Sigmoid colon (tissue), 7 donors: ENCODE results near the gene PRKACB. TPM values are rescaled to one million over a fixed set of nuclear protein-coding genes. Genes with fewer than 3 reads are reported as not detected.

Source experiments
- DNase-seq: peaks from one replicate; pipeline ENCODE4 v3.0.0-alpha.2; 2019
- H3K27ac ChIP-seq, 4 donors: fragments of 200-600 bp; sonication (generic); one replicate each; pipeline ENCODE4 v1.5.1; 2016 to 2019; ENCODE audit warnings: mild to moderate bottlenecking in 1 of 4
- H3K27me3 ChIP-seq, 3 donors: fragments of 200-600 bp; sonication (generic); one replicate each; pipeline ENCODE4 v1.5.1; 2019; ENCODE audit warnings: mild to moderate bottlenecking in 1 of 3
- H3K36me3 ChIP-seq, 4 donors: fragments of 200-600 bp; sonication (generic); one replicate each; pipeline ENCODE4 v1.5.1; 2016 to 2019
- H3K4me1 ChIP-seq, 4 donors: fragments of 200-600 bp; sonication (generic); one replicate each; pipeline ENCODE4 v1.5.1; 2017 to 2019
- H3K4me3 ChIP-seq, 4 donors: fragments of 200-600 bp; sonication (generic); one replicate each; pipeline ENCODE4 v1.5.1; 2017 to 2019; ENCODE audit warnings: mild to moderate bottlenecking in 2 of 4, moderate library complexity in 1 of 4
- H3K9me3 ChIP-seq, 4 donors: fragments of 200-600 bp in 3 of 4; sonication (generic) in 3 of 4; one replicate each; pipeline versions ENCODE4 v1.5.1 to v1.6.1; 2013 to 2019
- CTCF ChIP-seq, 4 experiments: fragments of 450-650 bp in 3 of 4; fragments of 200-600 bp in 1 of 4; IDR thresholded peaks; one replicate each; pipeline ENCODE4 v1.5.1; 2016 to 2019; ENCODE audit warnings: antibody characterized with exemption in 4 of 4, mild to moderate bottlenecking in 3 of 4, moderate library complexity in 2 of 4
- EP300 ChIP-seq, 4 donors: sonication (generic); formaldehyde crosslinking; IDR thresholded peaks; one replicate each; pipeline ENCODE4 v1.6.1; 2017; ENCODE audit warnings: antibody characterized with exemption in 4 of 4
- POLR2A ChIP-seq, 2 donors: fragments of 450-650 bp; IDR thresholded peaks; one replicate each; pipeline ENCODE4 v1.6.1; 2016; ENCODE audit warnings: antibody characterized with exemption in 2 of 2, mild to moderate bottlenecking in 2 of 2, moderate library complexity in 2 of 2
- POLR2AphosphoS5 ChIP-seq, 4 donors: sonication (generic); formaldehyde crosslinking; IDR thresholded peaks; one replicate each; pipeline ENCODE4 v1.6.1; 2017; ENCODE audit warnings: antibody characterized with exemption in 4 of 4
- WGBS, 2 donors: extraction: QIAGEN DNeasy Blood & Tissue Kit; methylation state at CpG; one replicate each; pipeline ENCODE4 v1.1.7; 2013; 5-methylcytosine and 5-hydroxymethylcytosine counted together
- intact Hi-C: fragments of 100-400 bp; cut with DNase I; formaldehyde crosslinking; loops from one replicate; pipeline ENCODE4 v1.15.1; 2023
- polyA plus RNA-seq, 3 donors: library from polyadenylated mRNA; stranded (reverse); fragments of 200-250 nt; gene quantifications; one replicate each; pipeline ENCODE4 v1.2.3, GENCODE V29; 2013
- total RNA-seq, 4 donors: library from RNA; depleted of rRNA; stranded (reverse); fragments of >200 nt; gene quantifications; one replicate each; pipeline ENCODE4 v1.1.0, GENCODE V29; 2016
- donor health status: healthy with polysubstance abuse.
- donor health status: Bipolar disorder and iron deficiency.
- donor health status: healthy.

The PRKACB gene
- total and polyA plus RNA-seq, 7 donors, result 35.5 to 67.9 (median 55.6) TPM

- TF ChIP-seq POLR2A (IDR thresholded peaks at IDR 0.05), result no peak
- peak in 3 of 4 experiments; percentile 28 to 33 (median 32) for TF ChIP-seq CTCF (IDR thresholded peaks at IDR 0.05)
- no peaks in the 10 kb centered on the region for H3K4me1 ChIP-seq
- no peaks in the 10 kb centered on the region for H3K36me3 ChIP-seq
- no peak for DNase-seq
- H3K4me3 ChIP-seq, result no peak overlapping the region
- WGBS, 2 donors, result 24 to 61% methylated on average over 9 of the region's 9 CpGs
- no peak overlapping the region for H3K27ac ChIP-seq
- H3K9me3 ChIP-seq, result peaks cover 0 to 4% (median 0%) of the 10 kb centered on the region in 4 donors
- intact Hi-C loops, result loop anchor here (5.0 kb wide), 1 partner anchor 291 kb away; no protein-coding TSS in a partner anchor
- no peaks in the 10 kb centered on the region for H3K27me3 ChIP-seq
These were observed 2.7 kb upstream of the PRKACB start for GRCh38 chr1:84141182-84142003.

GRCh38 chr1:84145068-84145467 is 997 bp downstream of the PRKACB start:
- Histone ChIP-seq H3K27me3 (no peaks in the 10 kb centered on the region), H3K4me3 (no peak overlapping the region), H3K4me1 (no peaks in the 10 kb centered on the region), H3K27ac (no peak overlapping the region), H3K9me3 (no peaks in the 10 kb centered on the region), H3K36me3 (no peaks in the 10 kb centered on the region)
- WGBS, 2 donors, result 2 to 21% methylated on average over 2 of the region's 2 CpGs
- DNase-seq, result no peak
- intact Hi-C loops, result no loop called here
- TF ChIP-seq CTCF (IDR thresholded peaks at IDR 0.05) (no peak), EP300 (IDR thresholded peaks at IDR 0.05) (no peak), POLR2A (IDR thresholded peaks at IDR 0.05) (no peak), POLR2AphosphoS5 (IDR thresholded peaks at IDR 0.05) (no peak)

DNA sequence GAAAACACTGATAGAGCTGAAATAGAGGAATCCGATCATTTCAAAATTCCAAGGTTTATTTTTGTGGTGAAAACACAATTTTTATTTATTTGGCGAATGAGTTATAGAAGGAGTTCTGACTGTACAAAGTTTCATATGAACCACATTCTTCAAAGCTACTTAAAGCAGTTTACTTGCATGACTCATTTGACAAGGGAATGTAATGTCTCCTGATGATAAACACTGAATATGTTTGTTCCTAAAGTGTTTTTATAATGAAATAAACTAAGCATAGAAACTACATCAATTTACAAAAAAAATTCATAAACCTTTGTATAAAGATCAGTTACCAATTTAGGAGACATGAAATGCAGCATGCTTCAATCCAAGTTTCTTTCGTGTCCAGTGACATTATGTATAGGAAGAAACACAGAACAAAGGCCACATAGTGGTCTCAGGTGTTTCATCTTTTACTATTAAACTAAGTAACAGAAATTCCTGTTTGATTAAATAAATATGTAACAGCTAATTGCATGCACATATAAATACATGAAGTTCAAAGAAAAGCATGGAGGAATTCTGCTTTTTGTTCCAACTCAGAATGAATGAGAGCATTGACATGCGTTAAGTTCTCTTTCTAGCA is 2.5 kb downstream of the PRKACB start:
- Histone ChIP-seq H3K9me3 (no peaks in the 10 kb centered on the region), H3K4me1 (no peaks in the 10 kb centered on the region), H3K36me3 (no peaks in the 10 kb centered on the region), H3K27ac (no peak overlapping the region), H3K27me3 (no peaks in the 10 kb centered on the region), H3K4me3 (no peak overlapping the region)
- intact Hi-C loops, result no loop called here
- DNase-seq, result no peak
- TF ChIP-seq POLR2AphosphoS5 (IDR thresholded peaks at IDR 0.05) (no peak), POLR2A (IDR thresholded peaks at IDR 0.05) (no peak), CTCF (IDR thresholded peaks at IDR 0.05) (no peak), EP300 (IDR thresholded peaks at IDR 0.05) (no peak)
- 10 to 29% methylated on average over 4 of the region's 4 CpGs for WGBS, 2 donors

GRCh38 chr1:84148758-84149157 is 4.7 kb downstream of the PRKACB start:
- H3K9me3 ChIP-seq, result no peaks in the 10 kb centered on the region
- intact Hi-C loops, result no loop called here
- no peak for DNase-seq
- H3K27ac ChIP-seq, result no peak overlapping the region
- WGBS, 2 donors, result 88% methylated on average over 1 of the region's 1 CpG
- no peaks in the 10 kb centered on the region for H3K27me3 ChIP-seq
- H3K4me1 ChIP-seq, result no peaks in the 10 kb centered on the region
- TF ChIP-seq POLR2AphosphoS5 (IDR thresholded peaks at IDR 0.05), result no peak
- TF ChIP-seq POLR2A (IDR thresholded peaks at IDR 0.05), result no peak
- TF ChIP-seq EP300 (IDR thresholded peaks at IDR 0.05), result no peak
- TF ChIP-seq CTCF (IDR thresholded peaks at IDR 0.05), result no peak
- H3K36me3 ChIP-seq, result no peaks in the 10 kb centered on the region
- H3K4me3 ChIP-seq, result no peak overlapping the region
